ENCODE measurements around the gene C17orf67. TPM values are rescaled to one million over a fixed set of nuclear protein-coding genes. Genes with fewer than 3 reads are reported as not detected.

C17orf67 gene
- polyA plus RNA-seq, 1 donor from 2014 or later = 0.15 TPM

- TF ChIP-seq TAF1 (IDR thresholded peaks at IDR 0.05; ENCODE audit: low read depth) (no peak), CTCF (IDR thresholded peaks at IDR 0.05; ENCODE audit: poor library complexity, severe bottlenecking) (no peak), EZH2 (IDR thresholded peaks at IDR 0.05; ENCODE audit: borderline replicate concordance, insufficient read depth, low read length, poor library complexity, severe bottlenecking) (no peak), MXI1 (conservative IDR thresholded peaks at IDR 0.05; ENCODE audit: poor library complexity, severe bottlenecking) (no peak), EP300 (conservative IDR thresholded peaks at IDR 0.05; ENCODE audit: poor library complexity, severe bottlenecking) (no peak), SMC3 (conservative IDR thresholded peaks at IDR 0.05; ENCODE audit: poor library complexity) (no peak), RAD21 (conservative IDR thresholded peaks at IDR 0.05) (no peak), POLR2AphosphoS5 (IDR thresholded peaks at IDR 0.05) (no peak), REST (IDR thresholded peaks at IDR 0.05; ENCODE audit: borderline replicate concordance) (no peak)
- Histone ChIP-seq H3K36me3 (ENCODE audit: insufficient read depth, low read length) (no peaks in the 10 kb centered on the region), H3K9me2 (ENCODE audit: insufficient read depth, low read length) (no peaks in the 10 kb centered on the region), H3K4me2 (ENCODE audit: low read length) (no peak overlapping the region), H3F3A (ENCODE audit: insufficient read depth, low read length, poor library complexity, severe bottlenecking) (no peaks in the 10 kb centered on the region), H3K79me2 (replicated peaks; ENCODE audit: insufficient read depth, low read length) (no peaks in the 10 kb centered on the region), H2AFZ (ENCODE audit: low read depth, low read length) (no peak overlapping the region), H3K27me3 (ENCODE audit: insufficient read depth, low read depth, low read length) (no peaks in the 10 kb centered on the region), H3K4me3 (ENCODE audit: low read length) (no peak overlapping the region), H4K20me1 (ENCODE audit: insufficient read depth) (no peaks in the 10 kb centered on the region), H3K27ac (ENCODE audit: low read length) (no peak overlapping the region), H3K9me3 (ENCODE audit: low read length) (no peaks in the 10 kb centered on the region), H3K9ac (ENCODE audit: low read length) (no peak overlapping the region)
Observed at GRCh38 chr17:56798916-56799315, 34.8 kb downstream of the C17orf67 start.

GRCh38 chr17:56796536-56796935 lies 37.2 kb downstream of the C17orf67 start:
- TF ChIP-seq CTCF (IDR thresholded peaks at IDR 0.05; ENCODE audit: poor library complexity, severe bottlenecking) (no peak), SMC3 (conservative IDR thresholded peaks at IDR 0.05; ENCODE audit: poor library complexity) (no peak), TAF1 (IDR thresholded peaks at IDR 0.05; ENCODE audit: low read depth) (no peak), REST (IDR thresholded peaks at IDR 0.05; ENCODE audit: borderline replicate concordance) (no peak)
- Histone ChIP-seq H3K36me3 (ENCODE audit: insufficient read depth, low read length) (no peaks in the 10 kb centered on the region), H3K9me3 (ENCODE audit: low read length) (no peaks in the 10 kb centered on the region), H3K4me3 (ENCODE audit: low read length) (no peak overlapping the region), H3K27ac (ENCODE audit: low read length) (no peak overlapping the region), H3K79me2 (replicated peaks; ENCODE audit: insufficient read depth, low read length) (no peaks in the 10 kb centered on the region), H3K9ac (ENCODE audit: low read length) (no peak overlapping the region), H3K9me2 (ENCODE audit: insufficient read depth, low read length) (no peaks in the 10 kb centered on the region), H3F3A (ENCODE audit: insufficient read depth, low read length, poor library complexity, severe bottlenecking) (no peaks in the 10 kb centered on the region), H3K27me3 (ENCODE audit: insufficient read depth, low read depth, low read length) (no peaks in the 10 kb centered on the region), H4K20me1 (ENCODE audit: insufficient read depth) (no peaks in the 10 kb centered on the region), H2AFZ (ENCODE audit: low read depth, low read length) (no peak overlapping the region), H3K4me2 (ENCODE audit: low read length) (no peak overlapping the region)

Measured in neural cell (in vitro differentiated cells).